GM19023 (cell line): ENCODE results near the gene GTPBP6.
A peak's percentile ranks its signal among the peaks of the same experiment; 100 is the strongest.
"Not testable (repeated sequence)": the region's sequence is repeated elsewhere in the genome, so short reads cannot be mapped to it uniquely, and the experiment has no call there.

Source experiments
- ATAC-seq: cut with Tn5 transposase; IDR thresholded peaks from one replicate; pipeline ENCODE4 v1.9.1; 2021; ENCODE audit warnings: mild to moderate bottlenecking, moderate library complexity; ENCODE audit not compliant: unreplicated experiment

The GTPBP6 gene

GRCh38 chrX:292900-293897 lies 25.4 kb downstream of the GTPBP6 start:
- ATAC-seq: no peak

- ATAC-seq: no peak
These were observed 27.1 kb downstream of the GTPBP6 start for GRCh38 chrX:291411-291901.

GRCh38 chrX:290476-291166 lies 28.0 kb downstream of the GTPBP6 start:
- ATAC-seq: no peak

GRCh38 chrX:288561-288991 lies 30.0 kb downstream of the GTPBP6 start:
- ATAC-seq: no peak

- ATAC-seq: no peak
These were observed 30.9 kb downstream of the GTPBP6 start for GRCh38 chrX:287670-288069.

GRCh38 chrX:285076-285677 lies 33.4 kb downstream of the GTPBP6 start:
- no peak for ATAC-seq

- ATAC-seq: peak; percentile 100
These were observed 35.3 kb downstream of the GTPBP6 start for GRCh38 chrX:283115-283845.

GRCh38 chrX:282000-282681 lies 36.5 kb downstream of the GTPBP6 start:
- ATAC-seq: not testable (repeated sequence)

- no peak for ATAC-seq
These were observed 37.2 kb downstream of the GTPBP6 start, which contains the start of gene PLCXD1 for GRCh38 chrX:281166-281999. Gene PLCXD1 (plus strand): TSS chrX:281381. CDS start chrX:284188, 2,807 bp downstream.

GRCh38 chrX:280722-281121 lies 37.9 kb downstream of the GTPBP6 start:
- not testable (repeated sequence) for ATAC-seq

- not testable (repeated sequence) for ATAC-seq
These were observed 38.6 kb downstream of the GTPBP6 start for GRCh38 chrX:279757-280604.

- ATAC-seq: peak; percentile 55
These were observed 41.9 kb downstream of the GTPBP6 start for GRCh38 chrX:276581-277201.

- peak; percentile 87 for ATAC-seq
These were observed 42.5 kb downstream of the GTPBP6 start for GRCh38 chrX:275967-276580.

GRCh38 chrX:275476-275966 lies 43.1 kb downstream of the GTPBP6 start:
- peak; percentile 20 for ATAC-seq

- ATAC-seq: no peak
These were observed 43.6 kb downstream of the GTPBP6 start for GRCh38 chrX:274904-275475.

GRCh38 chrX:270848-271367 lies 47.7 kb downstream of the GTPBP6 start:
- ATAC-seq: no peak
